Activated CD8-positive, alpha-beta memory T cell treated with anti-CD3 and anti-CD28 coated beads for 4 hours (primary cell): ENCODE results near the gene EIF3K.

Experiments
- DNase-seq, 2 donors: peaks; one replicate each; pipeline ENCODE4 v3.0.0-alpha.2; 2020; ENCODE audit warnings: low read depth in 2 of 2

EIF3K gene

DNA sequence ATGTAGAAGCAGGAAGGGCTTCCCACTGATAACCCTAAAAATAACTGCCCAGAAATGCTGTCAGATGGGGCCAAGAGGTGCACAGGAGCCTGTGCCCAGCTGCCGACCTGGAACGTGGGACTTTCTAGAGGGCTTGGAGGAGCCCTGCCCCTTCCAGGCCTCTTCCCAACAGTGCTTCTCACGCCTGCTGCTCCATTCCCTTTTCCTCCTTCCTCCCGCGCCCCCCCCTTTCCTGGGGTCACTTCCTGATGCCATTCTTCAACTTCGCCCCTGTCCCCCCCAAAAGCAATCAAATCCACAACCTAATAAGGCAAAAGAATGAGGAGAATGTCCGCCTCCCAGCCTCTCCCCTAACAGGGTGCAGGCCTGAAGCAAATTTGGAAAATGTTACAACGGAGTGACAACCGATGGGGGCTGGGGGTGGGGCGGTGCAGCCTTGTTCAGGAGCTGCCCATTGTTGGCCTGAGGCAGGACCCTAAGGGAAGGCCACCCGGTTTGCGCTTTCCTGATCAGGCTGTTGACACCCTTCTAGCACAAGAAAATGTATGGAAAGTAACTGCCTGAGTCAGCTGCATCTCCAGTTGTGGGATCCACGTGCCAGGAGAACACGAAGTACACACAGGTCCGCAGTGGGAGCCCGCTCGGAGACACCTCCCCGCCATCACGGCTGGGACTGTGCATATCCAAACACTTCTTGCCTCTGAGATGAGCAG, 47.1 kb downstream of the EIF3K start:
- no peak for DNase-seq

DNA sequence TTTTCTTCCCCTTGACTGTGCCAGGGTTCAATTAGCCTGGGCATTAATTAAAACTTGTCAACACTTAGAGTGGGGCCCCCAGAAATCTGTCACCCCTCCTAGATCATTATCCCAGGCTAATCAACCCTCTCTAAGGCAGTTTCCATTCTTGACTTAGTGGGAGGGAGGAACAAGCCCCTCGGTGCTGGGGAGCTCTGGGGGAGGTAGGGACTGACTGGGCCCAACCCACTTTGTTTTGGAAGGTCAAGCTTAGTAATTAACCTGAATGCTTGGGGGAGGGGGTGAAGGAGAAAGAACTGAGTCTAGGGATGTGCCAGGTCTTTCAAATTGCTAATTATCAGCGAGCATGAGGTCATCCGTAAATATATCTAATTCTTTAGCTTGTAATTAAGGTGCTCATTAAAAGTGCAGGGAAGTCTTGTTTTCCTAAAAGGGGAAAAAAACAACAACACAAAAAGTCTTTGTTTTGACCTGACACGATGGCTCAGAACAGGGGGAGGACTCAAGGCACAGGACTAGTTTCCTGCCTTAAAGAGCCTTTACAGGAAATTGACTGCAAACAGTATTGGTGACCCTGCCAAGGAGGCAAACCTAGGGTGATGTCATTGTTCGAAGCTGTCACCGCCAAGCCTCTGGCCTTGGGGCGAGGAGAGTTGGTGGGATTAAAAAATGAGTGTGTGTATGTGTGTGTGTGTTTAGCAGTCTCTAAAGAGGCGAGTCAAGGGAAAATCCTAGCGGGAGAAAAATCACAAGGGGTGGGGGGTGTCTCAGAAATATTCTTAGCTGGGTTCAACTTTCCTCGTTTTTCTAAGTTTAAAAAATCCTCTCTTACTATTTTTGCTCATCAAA, 47.9 kb downstream of the EIF3K start:
- no peak for DNase-seq

DNA sequence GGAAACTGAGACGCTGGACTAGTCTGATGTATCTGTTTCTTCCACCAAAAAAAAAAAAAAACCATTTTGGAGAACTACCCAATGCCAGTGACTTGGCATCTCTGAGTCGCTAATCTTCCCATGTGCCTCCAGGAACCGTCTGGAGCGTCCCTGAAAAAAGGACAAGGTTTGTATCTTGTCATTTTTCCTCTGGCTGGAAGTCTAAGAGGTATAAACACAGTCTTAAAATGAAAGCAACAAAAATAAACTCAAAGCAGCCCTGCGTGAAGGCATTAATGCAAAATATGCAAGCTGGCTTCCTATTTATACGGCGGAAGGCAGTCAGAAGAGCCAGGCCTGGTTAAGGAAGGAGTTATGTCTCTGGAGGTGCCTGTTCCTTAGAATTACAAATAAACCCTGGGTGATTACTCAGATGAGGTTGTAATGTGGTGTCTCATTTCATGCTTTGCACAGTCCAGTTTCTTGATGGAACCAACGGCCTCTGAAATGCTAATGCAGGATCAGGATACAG, 48.7 kb downstream of the EIF3K start:
- no peak for DNase-seq

DNA sequence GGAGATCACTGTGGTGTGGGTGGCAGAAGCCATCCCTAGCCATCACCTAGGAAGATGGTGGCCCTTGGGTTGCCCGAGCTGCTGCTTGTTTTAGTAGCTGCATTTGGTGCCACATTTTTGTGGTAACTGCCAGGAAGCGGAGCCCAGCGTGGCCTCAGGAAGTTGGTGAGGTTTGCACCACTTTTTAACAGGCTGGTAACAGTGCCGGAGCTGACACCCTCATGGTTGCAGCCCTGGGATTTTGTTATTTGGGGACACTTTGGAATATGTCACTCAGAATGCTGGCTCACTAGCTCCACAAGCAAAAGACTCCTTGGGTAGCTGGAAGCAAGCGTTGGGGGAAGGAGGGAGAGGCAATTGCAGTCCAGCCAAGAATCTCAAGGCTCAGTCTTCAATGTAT, 50.6 kb downstream of the EIF3K start:
- DNase-seq: no peak

DNA sequence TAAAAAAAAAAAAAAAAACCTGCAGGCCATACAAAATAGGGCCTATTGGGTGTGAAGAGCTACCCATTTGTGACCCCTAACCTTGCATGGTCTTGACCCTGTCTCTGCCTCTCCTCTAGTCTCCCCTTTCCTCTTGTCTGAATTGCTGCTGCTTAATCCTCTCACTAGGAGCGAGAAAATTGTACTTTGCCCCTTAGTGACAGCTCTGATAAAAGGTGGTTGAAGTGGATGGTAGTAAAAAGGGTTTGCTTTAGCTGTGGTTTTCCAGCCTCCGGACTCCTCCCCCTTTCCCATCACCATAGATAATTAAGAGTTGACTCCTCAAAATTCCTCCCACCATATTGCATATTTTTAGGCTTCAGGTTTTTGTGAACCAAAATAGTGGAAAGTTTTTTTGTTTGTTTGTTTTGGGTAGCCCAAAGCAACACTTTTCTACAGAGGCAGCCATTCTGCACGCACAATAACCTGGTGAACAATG, 52.0 kb downstream of the EIF3K start:
- no peak for DNase-seq

DNA sequence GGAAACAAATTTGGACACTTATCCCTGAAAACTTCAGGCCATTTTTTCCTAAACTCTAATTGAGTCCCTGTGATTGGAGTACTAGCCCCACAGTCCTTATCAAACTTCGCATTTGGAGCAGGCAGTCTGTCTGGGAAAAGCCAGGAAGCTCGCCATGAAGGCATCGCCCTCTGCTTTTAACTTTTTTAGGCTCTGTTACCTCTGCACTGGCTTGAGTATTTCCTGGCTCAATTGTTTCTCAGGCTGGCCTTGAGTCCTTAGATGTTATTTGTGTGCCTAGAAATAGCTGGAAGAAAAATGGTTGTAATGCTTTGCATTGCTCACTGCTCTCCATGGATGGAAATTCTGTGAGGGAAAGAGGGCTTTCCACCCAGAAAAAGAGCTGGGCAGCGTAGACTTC, 52.7 kb downstream of the EIF3K start:
- DNase-seq: no peak

DNA sequence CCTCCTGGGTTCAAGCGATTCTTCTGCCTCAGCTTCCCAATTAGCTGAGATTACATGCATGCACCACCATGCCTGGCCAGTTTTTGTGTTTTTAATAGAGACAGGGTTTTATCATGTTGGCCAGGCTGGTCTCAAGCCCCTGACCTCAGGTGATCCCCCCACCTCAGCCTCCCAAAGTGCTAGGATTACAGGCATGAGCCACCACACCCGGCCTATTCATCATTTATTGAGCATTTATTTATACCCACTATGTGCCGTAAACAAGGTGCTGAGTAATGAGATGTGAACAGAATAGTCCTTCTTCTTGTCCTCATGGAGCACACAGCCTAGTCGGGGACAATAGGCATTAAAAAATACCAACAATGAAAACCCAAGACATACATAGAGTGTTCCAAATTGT, 54.0 kb downstream of the EIF3K start:
- no peak for DNase-seq

DNA sequence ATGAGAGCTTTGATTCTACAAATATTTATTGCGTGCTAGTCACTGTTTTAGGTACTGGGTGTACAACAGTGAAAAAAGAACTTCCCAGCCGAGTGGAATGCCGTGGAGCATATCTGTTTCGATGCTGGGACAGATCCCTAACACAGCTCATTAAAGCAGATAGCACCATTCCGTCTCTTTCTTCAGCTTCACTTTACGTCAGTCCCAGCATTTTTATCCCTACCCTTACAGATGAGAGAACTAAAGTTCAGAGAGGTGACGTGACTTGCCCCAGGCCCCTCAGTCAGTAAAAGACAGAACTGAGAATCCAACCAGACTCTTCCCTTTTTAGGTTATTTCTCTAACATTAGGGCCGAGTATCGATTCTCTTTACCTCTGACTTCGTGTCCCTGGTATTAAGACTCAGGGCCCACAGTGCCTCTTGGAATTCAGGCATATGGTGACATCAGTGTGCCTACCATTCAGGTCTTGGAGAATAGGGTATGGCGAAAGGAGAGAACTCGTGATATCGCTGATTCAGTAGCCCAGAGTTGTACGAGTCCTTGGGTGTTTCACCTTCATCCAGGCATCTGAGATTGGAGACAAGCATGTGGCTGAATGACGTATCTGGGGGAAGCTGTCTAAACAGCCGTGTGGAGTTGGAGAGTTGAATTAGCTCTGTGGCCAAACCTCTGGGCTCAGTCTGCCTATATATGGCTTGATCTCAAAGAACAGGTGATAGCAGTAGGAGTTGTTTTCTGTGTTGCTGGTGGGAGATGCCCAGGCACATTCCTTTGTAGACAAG, 55.6 kb downstream of the EIF3K start:
- no peak for DNase-seq

DNA sequence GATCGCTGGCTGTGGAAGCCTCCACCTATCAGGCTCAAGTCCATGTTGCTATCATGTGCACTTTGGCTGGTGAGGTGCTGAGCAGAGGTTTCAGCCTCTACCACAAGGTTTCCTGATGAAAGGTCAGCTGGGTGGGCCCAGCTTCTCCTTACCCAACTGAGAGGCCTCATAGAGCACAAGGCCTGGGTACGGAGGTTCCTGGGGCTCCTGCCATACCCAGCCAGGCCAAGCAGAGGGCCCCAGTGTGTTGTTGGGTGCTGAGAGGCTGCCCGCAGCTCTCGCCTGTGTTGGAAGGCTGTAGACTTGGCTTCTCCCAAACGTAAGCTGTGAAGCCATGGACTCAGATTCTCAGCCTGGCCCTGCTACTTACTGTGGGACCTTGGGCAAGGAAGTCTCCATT, 56.6 kb downstream of the EIF3K start:
- DNase-seq: no peak

DNA sequence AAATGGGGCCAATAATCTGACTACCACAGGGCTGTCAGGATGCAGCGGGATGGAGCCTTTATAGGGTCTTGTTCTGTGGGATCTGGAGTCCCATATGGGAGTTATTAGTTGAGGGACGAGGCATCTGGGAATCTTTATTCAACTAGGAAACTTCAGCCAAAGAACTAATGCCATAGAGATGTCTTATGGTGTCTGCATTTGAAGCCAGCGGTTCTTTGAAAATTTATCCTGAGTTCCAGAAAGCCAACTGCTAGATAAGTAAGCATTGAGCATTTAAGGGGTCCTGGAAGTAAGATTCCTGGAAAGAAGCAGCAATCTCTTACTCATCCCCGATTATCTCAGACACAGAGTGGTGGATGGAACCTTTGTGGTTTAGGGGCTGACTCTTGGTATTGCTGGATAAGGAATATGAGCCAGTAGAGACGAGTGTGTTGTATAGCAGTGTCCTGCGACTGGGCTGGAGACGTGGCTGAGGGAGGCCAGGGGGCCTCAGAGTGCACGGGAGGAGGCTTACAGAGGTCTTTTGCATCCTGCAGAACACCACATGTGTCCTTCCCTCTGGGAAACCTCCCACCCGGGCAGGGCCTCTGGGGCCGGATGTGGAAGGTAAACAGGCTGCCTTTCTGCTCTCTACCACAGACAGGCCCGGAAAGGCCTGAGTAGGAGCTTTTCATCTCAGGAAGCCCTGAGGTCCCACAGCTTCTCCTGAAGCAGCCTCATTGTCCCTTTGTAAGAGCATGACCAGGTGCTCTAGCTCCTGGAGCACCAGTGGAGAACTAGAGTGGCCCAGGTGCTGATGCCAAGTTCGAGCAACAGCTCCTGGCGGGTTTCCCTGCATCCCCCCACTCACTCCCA, 57.3 kb downstream of the EIF3K start:
- no peak for DNase-seq

DNA sequence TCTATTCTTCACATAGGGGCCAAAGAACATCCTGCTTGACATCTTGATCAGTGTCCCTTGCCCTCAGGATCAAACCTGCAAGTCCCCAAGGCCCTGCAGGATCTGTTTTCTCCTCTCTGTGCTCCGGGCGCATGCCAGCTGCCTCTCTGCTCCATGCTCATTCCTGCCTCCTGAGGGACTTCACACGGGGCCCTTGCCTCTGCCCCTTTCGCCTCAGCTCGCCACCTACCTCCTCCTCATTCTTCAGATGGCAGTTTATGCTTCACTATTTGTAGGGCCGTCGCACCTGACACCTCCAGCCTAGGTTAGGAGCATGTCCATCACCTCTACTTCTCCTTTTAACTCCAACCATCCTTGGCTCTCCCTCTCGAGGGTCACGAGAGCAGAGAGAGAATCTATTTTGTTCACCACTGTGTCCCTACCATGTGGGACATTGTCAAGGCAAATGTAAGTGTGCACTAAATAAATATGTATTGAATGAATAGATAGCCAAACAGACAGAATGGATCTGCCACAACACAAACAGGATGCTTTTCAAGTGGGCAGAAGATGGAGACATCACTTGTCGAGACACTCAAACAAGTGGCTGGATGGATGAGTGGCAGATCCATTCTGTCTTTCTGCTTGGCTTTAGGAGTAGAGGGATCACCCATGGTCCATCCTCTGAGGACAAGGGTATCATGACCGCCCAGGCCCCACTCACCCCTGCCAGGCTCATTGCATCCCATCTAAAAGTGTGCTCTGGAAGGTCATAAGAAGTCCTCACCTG, 58.1 kb downstream of the EIF3K start:
- no peak for DNase-seq

DNA sequence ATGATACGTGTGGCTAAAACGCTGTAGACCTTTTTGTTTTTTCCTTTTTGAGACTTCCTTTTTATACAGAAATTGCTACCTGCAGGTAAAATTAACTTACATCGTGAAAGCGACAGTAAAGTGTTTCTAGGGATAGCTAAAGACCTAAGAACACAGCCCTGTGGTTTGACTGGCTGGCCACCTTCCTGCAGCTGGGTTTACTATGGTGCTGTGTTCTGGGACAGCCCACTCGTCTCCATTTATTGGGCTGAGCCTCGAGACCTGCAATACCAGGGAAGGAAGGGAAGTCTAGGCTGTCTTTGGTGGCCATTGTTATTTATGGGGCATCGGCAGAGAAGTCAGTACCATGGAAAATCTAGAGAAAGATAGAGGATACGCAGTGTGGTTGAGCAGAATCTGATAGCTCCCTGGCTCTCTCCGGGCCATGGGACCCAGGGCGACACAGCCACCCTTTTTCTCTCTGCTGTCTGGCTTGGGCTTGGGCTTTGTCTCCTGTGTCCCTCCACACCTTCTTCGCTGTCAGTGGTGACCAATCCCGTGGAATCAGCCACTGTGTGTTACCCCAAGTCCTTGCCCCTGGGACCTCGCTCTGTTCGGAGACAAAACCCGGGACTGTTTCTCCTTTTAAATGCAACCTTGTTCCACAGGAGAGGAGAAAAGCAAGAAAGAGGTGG, 59.4 kb downstream of the EIF3K start:
- DNase-seq: no peak

DNA sequence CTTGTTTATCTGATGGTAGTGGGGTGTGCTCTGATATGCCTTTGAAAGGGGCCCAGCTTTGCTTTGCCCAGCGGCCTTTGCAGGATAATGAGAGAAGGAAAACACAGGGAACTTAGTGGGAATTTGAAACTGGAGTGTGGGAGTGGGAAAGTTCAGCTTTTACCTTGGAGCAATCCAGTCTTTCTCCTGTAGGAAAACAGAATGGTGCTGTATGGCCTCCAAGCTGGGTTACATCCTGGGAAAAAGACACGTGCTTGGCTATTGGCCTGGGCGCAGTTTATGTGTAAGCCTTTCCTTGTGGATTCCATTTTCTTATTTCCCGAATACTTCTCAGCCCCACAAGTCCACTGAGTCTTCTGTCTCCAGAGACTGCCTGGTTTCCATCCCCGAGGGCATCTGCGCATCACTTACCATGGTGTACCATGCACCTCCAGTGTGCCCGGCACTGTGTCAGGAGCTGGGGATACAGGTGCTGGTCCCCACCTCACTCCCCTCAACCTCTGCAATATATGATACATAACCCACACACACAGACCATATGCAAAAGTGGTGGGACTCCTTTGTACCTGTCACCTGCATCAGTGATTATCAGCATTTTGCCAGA, 60.0 kb downstream of the EIF3K start:
- DNase-seq: no peak

DNA sequence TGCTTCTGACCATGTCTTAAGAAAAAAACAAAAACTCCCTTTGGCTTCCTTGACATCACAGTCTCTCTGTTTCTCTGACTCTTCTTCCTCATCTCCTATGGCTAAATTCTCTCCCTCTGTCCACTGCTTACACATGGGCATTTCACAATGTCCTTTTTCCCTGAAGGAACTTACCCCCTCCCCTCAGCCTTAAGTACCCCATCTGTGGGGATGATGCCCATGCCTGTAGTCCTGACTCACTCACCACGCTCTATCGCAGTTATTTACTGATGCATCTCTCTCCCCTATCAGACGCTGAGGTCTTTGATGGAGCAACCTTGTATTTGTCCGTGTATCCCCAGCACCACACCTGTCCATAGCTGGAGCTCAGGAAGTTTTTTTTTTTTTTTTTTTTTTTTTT, 60.9 kb downstream of the EIF3K start:
- no peak for DNase-seq

DNA sequence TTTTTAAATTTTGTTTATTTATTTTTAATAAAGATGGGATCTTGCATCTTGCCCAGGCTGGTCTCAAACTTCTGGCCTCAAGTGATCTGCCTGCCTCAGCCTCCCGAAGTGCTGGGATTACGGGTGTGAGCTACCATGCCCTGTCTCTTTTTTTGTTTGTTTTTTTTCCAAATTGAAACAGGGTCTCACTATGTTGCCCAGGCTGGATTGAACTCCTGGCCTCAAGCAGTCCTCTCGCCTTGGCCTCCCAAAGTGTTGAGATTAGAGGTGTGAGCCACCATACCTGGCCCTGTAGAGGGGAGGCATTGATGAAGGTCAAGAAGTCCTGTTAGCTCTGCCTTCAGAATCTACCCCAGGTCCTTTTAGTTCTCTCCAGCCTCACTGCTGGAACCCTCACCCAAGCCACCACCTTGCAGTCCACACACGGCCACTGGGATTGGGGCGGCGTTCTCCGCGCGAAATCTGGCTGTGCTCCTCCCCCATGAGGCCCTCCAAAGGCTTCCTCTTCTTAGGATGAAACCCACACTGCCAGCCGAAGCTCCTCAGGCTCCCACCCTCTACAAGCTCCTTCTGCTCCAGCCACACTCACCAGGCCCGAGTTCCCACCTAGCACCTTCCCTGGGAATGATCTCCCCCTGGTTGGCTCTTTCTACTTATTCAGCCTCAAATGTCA, 63.3 kb downstream of the EIF3K start:
- no peak for DNase-seq

DNA sequence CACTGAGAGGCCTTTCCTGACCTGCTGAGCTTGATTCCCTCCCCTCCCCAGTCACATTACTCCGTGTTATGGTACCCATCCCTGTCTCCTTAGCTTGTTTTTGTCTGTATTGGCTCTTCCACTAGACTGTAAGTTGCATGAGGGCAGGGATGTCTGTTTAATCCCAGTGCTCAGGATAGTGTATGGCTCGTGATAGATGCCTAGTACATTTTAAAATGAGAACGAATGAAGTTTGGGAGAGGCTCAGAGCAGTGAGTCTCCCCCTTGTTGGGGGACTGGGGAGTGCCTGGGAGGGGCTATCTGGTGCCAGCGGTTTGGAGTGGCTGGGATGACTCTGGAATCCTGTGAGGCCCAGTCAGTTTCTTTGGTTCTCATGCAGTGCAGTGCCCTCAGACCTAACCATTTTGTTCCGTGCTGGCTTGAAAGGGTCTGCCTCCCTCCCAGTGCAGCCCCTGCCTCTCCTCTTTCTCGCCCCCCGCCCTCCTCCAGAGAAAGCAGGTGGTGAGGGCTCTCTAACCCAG, 63.9 kb downstream of the EIF3K start:
- no peak for DNase-seq

DNA sequence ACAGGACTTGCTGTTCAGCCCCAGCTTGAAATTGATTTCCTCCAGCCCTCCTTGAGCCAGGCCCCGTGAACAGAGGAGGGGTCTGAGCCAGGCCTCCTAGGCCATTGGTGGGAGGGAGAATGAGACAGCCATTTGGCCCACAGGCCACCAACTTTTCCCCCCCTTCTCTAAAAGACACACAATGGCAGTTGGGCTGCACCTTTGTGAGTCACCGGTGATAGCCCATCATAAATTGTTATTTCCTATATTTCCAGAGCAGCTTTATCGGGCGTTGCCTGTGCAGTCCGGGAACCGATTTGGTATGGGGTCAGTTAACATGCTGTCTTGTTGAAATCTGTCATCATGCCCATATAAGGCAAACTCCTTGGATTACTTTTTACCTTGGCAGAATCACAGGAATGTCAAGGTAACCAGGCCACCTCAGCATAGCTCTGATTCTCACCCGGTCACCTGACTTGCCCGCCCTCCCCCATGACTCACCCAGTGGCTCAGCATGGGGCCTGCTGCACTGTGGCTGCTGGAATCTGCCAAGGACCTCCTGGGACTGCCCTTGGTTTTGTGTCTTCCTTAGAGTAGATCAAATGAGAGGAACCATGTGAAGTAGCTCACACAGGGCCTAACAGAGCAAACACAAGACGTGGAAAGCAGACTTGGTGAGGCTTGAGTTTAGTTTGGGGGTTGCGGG, 64.5 kb downstream of the EIF3K start:
- peak; percentile 30 to 42 for DNase-seq
